K562 (cell line): Measurements from ENCODE around the gene SEC23B. TPM values are rescaled to one million over a fixed set of nuclear protein-coding genes. Genes with fewer than 3 reads are reported as not detected.

ENCODE experiments used
- AFF1 ChIP-seq, 2 experiments: fragments of 450-650 bp; IDR thresholded peaks; 2 replicates each; pipeline ENCODE4 v1.6.1; 2018; ENCODE audit warnings: mild to moderate bottlenecking in 2 of 2, low read depth in 1 of 2; ENCODE audit not compliant: partially characterized antibody in 2 of 2
- C11orf30 ChIP-seq: fragments of 450-650 bp; IDR thresholded peaks from 2 replicates; pipeline ENCODE4 v1.6.1; 2016; ENCODE audit warnings: low read depth, mild to moderate bottlenecking
- CREB1 ChIP-seq, 2 experiments: sonication (generic) in 1 of 2; formaldehyde crosslinking in 1 of 2; IDR thresholded peaks; 2 replicates each; pipeline versions ENCODE4 v1.6.1 to v1.8.0; 2012 to 2022; ENCODE audit warnings: inconsistent platforms in 1 of 2, mild to moderate bottlenecking in 1 of 2, missing genetic modification reagents in 1 of 2, moderate library complexity in 1 of 2
- CXXC5 ChIP-seq: fragments of 250-450 bp; sonication (Bioruptor Pico); IDR thresholded peaks from 2 replicates; pipeline ENCODE4 v1.8.0; 2022; ENCODE audit warnings: inconsistent platforms, mild to moderate bottlenecking, moderate library complexity
- JUN ChIP-seq, 2 experiments: sonication (generic) in 1 of 2; formaldehyde crosslinking in 1 of 2; IDR thresholded peaks; 2 replicates each; pipeline versions ENCODE4 v1.6.1 to v1.8.0; 2012 to 2022; ENCODE audit warnings: borderline replicate concordance in 2 of 2, mild to moderate bottlenecking in 2 of 2, improper control_type of control experiment in 1 of 2, low read depth in 1 of 2, low read length in 1 of 2, missing genetic modification reagents in 1 of 2
- NRF1 ChIP-seq, 2 experiments: fragments of 450-650 bp; IDR thresholded peaks in 1 of 2; conservative IDR thresholded peaks in 1 of 2; 2 replicates each; pipeline ENCODE4 v1.6.1; 2014; ENCODE audit warnings: mild to moderate bottlenecking in 2 of 2
- PATZ1 ChIP-seq: fragments of 250-450 bp; sonication (Bioruptor Pico); IDR thresholded peaks from 2 replicates; pipeline ENCODE4 v1.5.0; 2020; ENCODE audit warnings: mild to moderate bottlenecking, borderline replicate concordance
- POLR2A ChIP-seq: fragments of 450-650 bp; conservative IDR thresholded peaks from 2 replicates; pipeline ENCODE4 v1.6.1; 2016
- POLR2G ChIP-seq: fragments of 200-400 bp; formaldehyde crosslinking; IDR thresholded peaks from 2 replicates; pipeline ENCODE4 v1.6.1; 2017; ENCODE audit warnings: low read depth, mild to moderate bottlenecking, antibody characterized with exemption, low read length, moderate library complexity
- RBBP5 ChIP-seq: fragments of 200-600 bp; sonication (generic); IDR thresholded peaks from 2 replicates; pipeline ENCODE4 v1.6.1; 2012; ENCODE audit warnings: borderline replicate concordance, mild to moderate bottlenecking, low read length, control low read depth, inconsistent platforms; ENCODE audit not compliant: insufficient read depth, poor library complexity, severe bottlenecking
- RCOR1 ChIP-seq, 2 experiments: IDR thresholded peaks; 2 replicates each; pipeline ENCODE4 v1.6.1; 2012; ENCODE audit warnings: low read depth in 2 of 2, low read length in 2 of 2, borderline replicate concordance in 1 of 2, improper control_type of control experiment in 1 of 2
- SIX5 ChIP-seq, 2 experiments: IDR thresholded peaks; 2 replicates each; pipeline ENCODE4 v1.6.1; 2011; ENCODE audit warnings: low read length in 2 of 2, borderline replicate concordance in 1 of 2, low read depth in 1 of 2, mild to moderate bottlenecking in 1 of 2, moderate library complexity in 1 of 2; ENCODE audit not compliant: insufficient read depth in 1 of 2
- ZNF165 ChIP-seq: fragments of 250-450 bp; sonication (Bioruptor Pico); IDR thresholded peaks from 2 replicates; pipeline ENCODE4 v1.4.0; 2020; ENCODE audit warnings: borderline replicate concordance
- ZNF175 ChIP-seq: fragments of 200-800 bp; sonication (Bioruptor generic); IDR thresholded peaks from 2 replicates; pipeline ENCODE4 v1.6.1; 2016; ENCODE audit warnings: low read depth, mild to moderate bottlenecking, missing genetic modification characterization, missing compliant biosample characterization
- ZNF253 ChIP-seq: fragments of 250-450 bp; sonication (Bioruptor Pico); conservative IDR thresholded peaks from 2 replicates; pipeline ENCODE4 v1.6.1; 2021; ENCODE audit warnings: mild to moderate bottlenecking
- ZNF511 ChIP-seq: sonication (generic); formaldehyde crosslinking; IDR thresholded peaks from 2 replicates; pipeline ENCODE4 v1.8.0; 2022; ENCODE audit warnings: mild to moderate bottlenecking, missing genetic modification reagents
- polyA plus RNA-seq, 8 experiments: library from polyadenylated mRNA; depleted of rRNA in 4 of 8; stranded (reverse) in 5 of 8; unstranded in 3 of 8; fragments of >200 nt; fragmentation: Nextera tagmentation in 2 of 8; fragmentation: Illumina TruSeq in 1 of 8; extraction: Ambion mirVana in 2 of 8; extraction: Trizol in 1 of 8; gene quantifications; 2 replicates each; pipeline versions ENCODE4 v1.2.1 to v1.2.3, GENCODE V29; 2011 to 2014; ENCODE audit warnings: inconsistent platforms in 1 of 8, missing spikeins in 1 of 8
- total RNA-seq, 7 experiments: library from RNA; depleted of rRNA in 6 of 7; stranded (reverse); fragments of >200 nt in 6 of 7; fragmentation: Illumina TruSeq in 2 of 7; extraction: Trizol in 2 of 7; gene quantifications; 2 replicates each; pipeline versions ENCODE4 v1.2.1 to v1.2.3, GENCODE V29; 2011 to 2021; ENCODE audit warnings: low replicate concordance in 1 of 7

Gene SEC23B
- total and polyA plus RNA-seq, 9 of the 15 experiments (the other 6 are each of a cell fraction or from before 2014, with no cell fraction given) = 31.7 to 70.2 (median 38.5) TPM

GRCh38 chr20:18466894-18467730 lies 40.6 kb upstream of the SEC23B start, which contains the start of the genes DZANK1 and POLR3F (continued):
- peak; percentile 7; the same call in 1 of the 2 replicates for TF ChIP-seq JUN (IDR thresholded peaks at IDR 0.05; ENCODE audit: borderline replicate concordance, low read depth, low read length)
- no peak for TF ChIP-seq JUN (CRISPR knock-in tag; IDR thresholded peaks at IDR 0.05; ENCODE audit: borderline replicate concordance)
- TF ChIP-seq PATZ1 (CRISPR knock-in tag) = no peak
- peak; percentile 100 for TF ChIP-seq C11orf30
- peak in 1 of 2 experiments; percentile 56 for TF ChIP-seq AFF1 (IDR thresholded peaks at IDR 0.05; ENCODE audit: low read depth in 1 of 2, partially characterized antibody in 2 of 2)
- peak; percentile 84 for TF ChIP-seq POLR2G
- TF ChIP-seq ZNF165 (CRISPR knock-in tag) = no peak
- 0 out of 2 replicates have a peak, but pooled peaks have one; percentile 40 for TF ChIP-seq ZNF511 (CRISPR knock-in tag)
- peak; percentile 59 to 65 for TF ChIP-seq NRF1 (conservative IDR thresholded peaks at IDR 0.05 in 1 of 2, IDR thresholded peaks at IDR 0.05 in 1 of 2)
- peak; percentile 37; the same call in 1 of the 2 replicates for TF ChIP-seq CXXC5 (CRISPR knock-in tag)
- TF ChIP-seq RBBP5 = peak; percentile 86
- no peak for TF ChIP-seq ZNF253 (CRISPR knock-in tag)
- peak in 1 of 2 experiments; percentile 36; a peak in 1 of 4 replicates for TF ChIP-seq RCOR1 (IDR thresholded peaks at IDR 0.05; ENCODE audit: borderline replicate concordance in 1 of 2, low read depth in 2 of 2, low read length in 2 of 2)
- 0 out of 2 replicates have a peak, but pooled peaks have one; percentile 16 for TF ChIP-seq CREB1 (IDR thresholded peaks at IDR 0.05)
- no peak for TF ChIP-seq CREB1 (CRISPR knock-in tag; IDR thresholded peaks at IDR 0.05)
- TF ChIP-seq POLR2A = peak; percentile 74
- no peak for TF ChIP-seq ZNF175 (CRISPR knock-in tag)
- TF ChIP-seq SIX5 (IDR thresholded peaks at IDR 0.05; ENCODE audit: borderline replicate concordance in 1 of 2, insufficient read depth in 1 of 2, low read depth in 1 of 2, low read length in 2 of 2) = peak; percentile 37 to 47; a peak in 3 of 4 replicates
